Breast epithelium (tissue), 3 donors: ENCODE measurements around the gene WDR6.

Source experiments
- CTCF ChIP-seq, 3 donors: fragments of 450-650 bp; IDR thresholded peaks; one replicate each; pipeline ENCODE4 v1.5.1; 2016 to 2017; ENCODE audit warnings: antibody characterized with exemption in 3 of 3, mild to moderate bottlenecking in 3 of 3, moderate library complexity in 3 of 3
- POLR2A ChIP-seq: fragments of 450-650 bp; IDR thresholded peaks from one replicate; pipeline ENCODE4 v1.6.1; 2016; ENCODE audit warnings: antibody characterized with exemption, mild to moderate bottlenecking, moderate library complexity
- POLR2AphosphoS5 ChIP-seq, 3 donors: sonication (generic); formaldehyde crosslinking; IDR thresholded peaks; one replicate each; pipeline ENCODE4 v1.6.1; 2017; ENCODE audit warnings: antibody characterized with exemption in 3 of 3

- TF ChIP-seq CTCF (IDR thresholded peaks at IDR 0.05), result peak; percentile 86 to 99 (median 98)
- peak; percentile 55 for TF ChIP-seq POLR2A
- peak; percentile 85 to 92 (median 88) for TF ChIP-seq POLR2AphosphoS5 (IDR thresholded peaks at IDR 0.05)
These were observed 14.9 kb downstream of the WDR6 start, which contains the start of gene NDUFAF3 for GRCh38 chr3:49021813-49022687.
